ENCODE data around the gene CREB3L1.
"Not testable (repeated sequence)": the region's sequence is repeated elsewhere in the genome, so short reads cannot be mapped to it uniquely, and the experiment has no call there.

The CREB3L1 gene

DNA sequence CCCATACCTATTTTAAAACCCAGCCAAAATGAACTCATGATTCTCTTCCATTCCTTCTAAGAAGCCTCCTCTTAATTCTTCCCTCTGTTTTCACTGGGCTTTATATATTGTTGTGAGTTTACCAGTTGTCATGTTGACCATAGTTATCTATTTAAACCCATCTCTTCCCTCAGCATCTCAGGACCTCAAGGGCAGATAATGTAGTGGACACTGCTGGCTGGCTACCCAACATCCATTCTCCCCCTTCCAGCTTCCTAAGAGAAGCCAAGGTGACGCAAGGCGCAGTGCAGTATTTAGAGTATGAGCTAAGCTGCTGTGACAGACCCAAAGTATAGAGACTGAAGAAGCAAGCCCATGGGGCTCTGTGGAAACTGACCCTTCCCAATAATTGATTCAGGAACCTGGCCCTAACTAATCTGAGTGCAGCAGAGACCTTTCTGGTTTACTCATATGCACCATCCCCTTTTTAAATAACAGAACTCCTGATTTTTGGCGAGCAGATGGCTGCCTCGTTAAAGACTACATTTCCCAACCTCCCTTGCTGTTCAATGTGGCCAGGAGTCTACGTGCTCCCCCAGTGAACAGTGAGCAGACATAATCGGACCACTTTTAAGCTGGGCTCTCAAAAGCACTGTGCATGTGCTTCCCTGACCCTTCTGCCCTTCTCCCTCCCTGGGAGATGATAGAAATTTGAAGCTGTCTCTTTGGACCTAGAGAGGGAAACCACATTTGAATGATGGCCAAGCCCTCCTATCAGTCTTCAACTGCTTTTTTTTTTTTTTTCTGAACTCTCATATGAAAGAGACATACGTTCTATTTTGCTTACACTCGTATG is 28.1 kb upstream of the CREB3L1 start:
- no peak for DNase-seq

DNA sequence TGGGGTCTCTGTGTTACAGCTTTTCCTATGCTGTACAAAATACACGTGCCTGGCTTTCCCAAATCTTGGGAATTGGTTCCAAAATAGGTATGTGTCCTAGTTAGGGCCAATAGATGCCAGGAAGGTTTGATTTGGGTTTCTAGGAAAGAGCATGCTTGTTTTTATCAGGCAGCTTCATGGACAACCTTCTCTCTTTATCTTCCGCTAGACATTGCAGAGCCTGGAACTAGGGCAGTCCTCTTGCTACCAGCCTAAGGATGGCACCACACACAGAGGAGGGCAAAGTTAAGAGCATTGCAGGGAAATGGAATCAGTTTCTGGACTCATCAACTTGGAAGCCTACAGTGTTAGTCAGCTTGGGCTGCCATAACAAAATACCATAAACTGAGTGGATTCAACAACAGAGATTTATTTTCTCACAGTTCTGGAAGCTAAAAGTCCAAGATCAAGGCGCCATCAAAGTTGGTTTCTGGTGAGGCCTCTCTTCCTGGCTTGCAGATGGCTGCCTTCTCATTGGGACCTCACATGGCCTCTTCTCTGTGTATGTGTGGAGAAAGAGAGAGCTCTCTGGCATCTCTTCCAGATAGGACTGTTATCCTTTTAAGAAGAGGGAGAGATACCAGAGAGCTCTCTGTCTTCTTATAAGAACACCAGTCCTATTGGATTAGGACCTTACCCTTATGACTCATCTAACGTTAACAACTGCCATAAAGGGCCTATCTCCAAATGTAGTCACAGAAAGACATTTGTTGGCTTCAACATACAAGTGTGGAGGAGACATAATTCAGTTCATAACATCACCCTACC is 27.3 kb upstream of the CREB3L1 start:
- DNase-seq, result no peak

DNA sequence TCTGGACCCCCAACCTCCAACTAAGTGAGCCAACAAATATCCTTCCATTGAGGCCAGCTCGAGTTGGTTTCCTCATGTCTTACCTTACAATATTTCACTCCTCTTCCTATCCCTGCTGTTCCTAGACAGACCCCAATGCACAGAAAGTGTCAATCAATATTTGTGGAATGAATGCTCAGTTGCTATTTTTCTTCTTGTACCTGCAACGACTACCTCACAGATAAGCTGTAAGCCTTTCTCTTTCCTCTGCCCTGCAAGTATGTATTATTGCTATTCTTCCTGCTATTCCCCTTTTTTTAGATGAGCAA is 26.8 kb upstream of the CREB3L1 start:
- DNase-seq, result no peak

DNA sequence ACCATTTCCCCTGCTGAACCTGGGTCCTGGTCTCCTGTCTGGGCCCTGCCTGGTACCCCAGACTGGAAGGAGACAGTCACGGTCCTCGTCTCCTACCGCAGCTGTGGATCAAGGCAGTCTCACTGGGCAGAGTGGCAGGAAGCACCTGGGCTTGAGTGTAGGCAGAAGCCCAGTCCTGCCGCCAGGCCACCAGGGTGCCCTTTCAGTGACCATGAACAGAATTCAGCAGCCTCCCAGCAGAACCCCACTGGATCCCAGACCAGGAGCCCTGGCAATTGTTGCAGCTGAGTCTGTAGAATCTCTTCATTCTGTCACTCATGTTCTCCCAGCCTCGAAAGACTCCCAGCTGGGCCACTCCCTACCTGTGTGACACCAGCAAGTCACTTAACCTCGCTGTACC is 25.5 kb upstream of the CREB3L1 start:
- DNase-seq, result no peak

DNA sequence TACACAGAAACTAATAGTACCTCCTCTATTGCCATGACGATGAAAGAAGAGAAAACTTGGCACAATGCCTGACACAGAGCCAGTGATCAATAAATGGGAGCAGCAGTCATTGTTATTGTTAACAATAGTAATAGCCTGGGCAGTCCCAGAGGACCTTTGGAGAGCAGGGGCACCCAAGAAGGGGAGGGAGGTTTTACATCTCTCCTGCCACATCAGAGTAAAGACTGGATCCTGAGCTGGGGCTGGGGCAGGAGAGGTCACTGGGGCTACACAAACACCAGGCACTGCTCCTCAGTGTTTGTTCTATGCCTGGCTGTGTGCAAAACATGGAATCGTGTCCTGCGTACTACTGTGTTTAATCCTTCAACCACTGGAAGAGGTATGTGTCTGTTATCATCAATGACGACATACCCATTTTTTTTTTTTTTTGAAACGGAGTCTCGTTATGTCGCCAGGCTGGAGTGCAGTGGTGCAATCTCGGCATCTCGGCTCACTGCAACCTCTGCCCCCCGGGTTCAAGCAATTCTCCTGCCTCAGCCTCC is 25.0 kb upstream of the CREB3L1 start:
- DNase-seq, result no peak

DNA sequence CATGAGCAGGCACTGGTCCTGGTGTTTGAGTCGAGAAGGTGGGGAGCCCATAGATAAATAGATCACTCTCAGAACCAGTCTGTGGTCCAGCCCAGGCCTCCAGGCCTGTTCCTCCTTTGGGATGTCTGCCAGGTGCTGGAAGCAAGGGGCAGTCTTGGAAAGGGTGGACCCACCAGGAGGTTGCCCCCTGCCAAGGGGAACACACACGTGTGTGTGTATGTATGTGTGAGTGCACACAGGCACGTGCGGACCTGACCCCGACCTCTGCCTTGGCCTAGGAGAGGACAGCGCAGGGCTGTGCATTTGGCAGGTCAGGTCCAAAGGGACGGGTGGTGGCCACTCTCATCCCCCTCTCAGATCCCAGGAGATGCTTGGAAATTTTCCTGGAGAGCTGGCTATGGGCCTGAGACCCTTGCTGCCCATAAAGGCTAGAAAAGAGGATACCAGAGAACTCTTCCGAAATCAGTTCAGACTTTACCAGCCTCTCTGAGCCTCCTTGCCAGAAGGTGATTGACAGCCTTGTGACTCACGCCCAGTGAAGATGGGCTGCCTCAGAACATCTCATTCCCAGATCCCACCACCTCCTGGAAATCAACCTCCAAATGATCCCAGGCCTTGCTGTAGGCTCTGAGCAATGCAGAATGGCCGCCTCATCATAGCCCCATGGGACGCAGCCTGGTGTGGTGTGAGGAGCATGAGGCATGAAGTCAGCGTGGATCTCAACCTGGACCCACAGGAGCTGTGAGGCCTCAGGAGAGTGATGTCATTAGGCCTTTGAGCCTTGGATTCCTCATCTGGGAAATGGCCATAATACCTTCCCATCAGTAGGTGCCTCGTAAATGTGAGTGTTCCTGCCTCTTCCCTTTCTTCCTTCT is 24.0 kb upstream of the CREB3L1 start:
- DNase-seq, result no peak

DNA sequence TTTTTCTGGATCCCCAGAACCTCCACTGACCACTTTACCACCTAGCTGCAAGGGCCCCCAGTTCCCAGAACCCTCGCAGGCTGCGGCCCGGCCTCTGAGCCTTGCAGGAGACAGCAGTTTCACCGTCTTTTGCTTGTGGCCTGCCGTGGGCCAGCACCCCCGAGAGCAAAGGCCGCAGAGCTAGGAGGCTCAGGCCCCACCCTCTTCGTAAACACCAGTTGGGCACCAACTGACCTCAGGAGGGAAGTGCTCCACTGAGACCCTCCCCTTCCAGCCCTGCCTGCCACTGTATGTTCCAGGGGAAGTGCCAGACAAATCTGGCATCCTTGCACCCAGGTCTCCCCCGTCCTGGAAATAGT is 23.4 kb upstream of the CREB3L1 start:
- no peak for DNase-seq

DNA sequence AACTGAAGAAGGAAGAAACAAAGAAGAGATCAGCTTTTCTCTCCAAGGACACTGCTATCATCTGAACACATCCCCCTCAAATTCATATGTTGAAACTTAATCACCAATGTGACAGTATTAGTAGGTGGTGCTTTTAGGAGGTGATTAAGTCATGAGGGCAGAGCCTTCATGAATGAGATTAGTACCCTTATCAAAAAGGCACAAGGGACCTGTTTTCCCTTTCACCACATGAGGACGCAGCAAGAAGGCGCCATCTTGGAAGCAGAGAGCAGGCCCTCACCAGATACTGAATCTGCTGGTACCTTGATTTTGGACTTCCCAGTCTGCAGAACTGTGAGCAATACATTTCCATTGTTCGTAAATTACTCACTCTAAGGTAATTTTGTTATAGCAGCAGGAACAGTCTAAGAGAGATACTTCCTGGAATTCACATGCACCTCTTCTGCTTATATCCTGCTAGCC is 20.9 kb upstream of the CREB3L1 start:
- no peak for DNase-seq

DNA sequence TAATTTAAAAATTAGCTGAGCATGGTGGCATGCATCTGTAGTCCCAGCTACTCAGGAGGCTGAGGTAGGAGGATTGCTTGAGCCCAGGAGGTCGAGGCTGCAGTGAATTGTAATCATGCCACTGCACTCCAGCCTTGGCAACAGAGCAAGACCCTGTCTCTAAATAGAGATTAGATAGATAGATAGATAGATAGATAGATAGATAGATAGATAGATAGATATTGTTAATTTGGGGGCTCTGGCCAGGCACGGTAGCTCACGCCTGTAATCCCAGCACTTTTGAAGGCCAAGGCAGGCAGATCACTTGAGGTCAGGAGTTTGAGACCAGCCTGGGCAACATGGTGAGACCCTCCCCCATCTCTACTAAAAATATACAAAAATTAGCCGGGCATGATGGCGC is 18.1 kb upstream of the CREB3L1 start:
- DNase-seq, result not testable (repeated sequence)

DNA sequence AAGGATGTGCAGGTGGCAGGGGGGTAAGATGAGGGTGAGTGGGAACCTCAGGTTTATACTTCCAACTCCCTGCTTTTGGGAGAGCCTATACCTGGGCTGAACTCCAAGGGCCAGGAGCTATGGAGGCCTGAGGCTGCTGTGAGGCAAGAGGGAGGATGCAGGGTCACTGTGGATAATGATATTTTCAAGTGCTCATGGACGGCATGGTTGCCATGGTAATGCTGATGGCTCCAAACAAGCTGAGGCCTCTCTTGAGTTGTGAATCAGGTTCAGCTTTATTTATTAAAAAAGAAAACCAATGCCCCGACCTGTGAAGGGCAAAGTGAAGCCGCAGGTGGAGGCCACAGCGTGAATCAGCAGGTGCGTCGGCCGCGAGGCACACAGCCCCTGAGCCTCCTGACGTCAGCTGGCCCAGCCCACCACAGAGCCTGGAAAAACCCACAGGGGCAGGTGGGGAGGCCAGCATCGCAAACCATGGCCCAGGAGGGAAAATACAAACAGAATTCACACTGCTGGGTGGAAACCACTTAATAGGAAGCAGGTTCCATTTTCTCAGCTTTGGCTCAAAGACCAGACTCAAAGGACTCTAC is 17.4 kb upstream of the CREB3L1 start:
- no peak for DNase-seq

DNA sequence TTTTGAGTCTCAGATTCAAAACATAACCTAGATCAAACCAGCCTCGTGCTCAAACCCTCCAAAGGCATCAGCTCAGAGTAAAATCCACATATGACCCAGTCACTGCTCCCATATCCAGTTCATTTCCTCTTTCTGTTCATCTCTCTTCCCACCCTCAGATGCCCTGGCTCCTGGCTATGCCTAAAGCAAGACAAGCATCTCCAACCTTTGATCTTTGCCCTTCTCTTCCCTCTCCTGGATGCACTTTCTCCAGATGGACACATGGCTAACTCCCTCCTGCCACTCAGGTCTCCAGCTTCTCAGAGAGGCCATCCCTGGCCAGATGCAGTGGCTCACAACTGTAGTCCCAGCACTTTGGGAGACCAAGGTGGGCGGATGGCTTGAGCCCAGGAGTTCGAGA is 14.3 kb upstream of the CREB3L1 start:
- DNase-seq, result no peak

DNA sequence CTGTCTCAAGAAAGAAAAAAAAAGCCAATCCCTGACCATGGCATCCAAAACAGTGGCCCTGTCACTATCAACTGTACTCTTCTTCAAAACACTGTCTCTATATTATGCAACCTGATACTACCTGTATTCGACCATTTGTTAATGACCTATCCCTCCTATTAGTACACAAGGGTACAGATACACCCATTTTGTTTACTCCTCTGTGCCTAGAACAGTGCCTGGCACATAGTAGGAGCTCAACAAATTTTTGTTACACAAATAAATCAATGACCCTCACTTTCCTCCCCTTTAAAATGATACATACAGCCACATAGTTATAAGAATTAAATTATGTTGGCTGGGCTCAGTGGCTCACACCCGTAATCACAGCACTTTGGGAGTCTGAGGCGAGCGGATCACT is 13.4 kb upstream of the CREB3L1 start:
- no peak for DNase-seq

DNA sequence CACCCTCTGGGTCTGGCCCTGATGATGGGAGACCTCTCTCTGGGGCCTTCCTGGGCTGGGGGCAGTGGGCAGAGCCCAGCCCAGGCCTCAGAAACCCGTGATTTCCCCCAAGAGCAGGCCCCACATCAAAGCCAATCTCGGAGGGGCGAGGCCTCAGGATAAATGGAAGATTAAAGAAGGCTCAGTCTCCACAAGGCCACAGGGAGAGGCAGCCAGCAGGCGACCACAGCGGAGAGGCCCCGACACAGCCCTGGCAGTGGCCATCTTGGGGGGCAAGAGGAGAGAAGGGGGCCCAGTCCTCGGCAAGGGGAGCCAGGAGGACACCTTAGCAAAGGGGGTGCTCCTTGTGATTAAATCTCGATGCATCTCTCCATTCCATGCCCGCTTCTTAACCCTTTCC is 12.5 kb upstream of the CREB3L1 start:
- no peak for DNase-seq

DNA sequence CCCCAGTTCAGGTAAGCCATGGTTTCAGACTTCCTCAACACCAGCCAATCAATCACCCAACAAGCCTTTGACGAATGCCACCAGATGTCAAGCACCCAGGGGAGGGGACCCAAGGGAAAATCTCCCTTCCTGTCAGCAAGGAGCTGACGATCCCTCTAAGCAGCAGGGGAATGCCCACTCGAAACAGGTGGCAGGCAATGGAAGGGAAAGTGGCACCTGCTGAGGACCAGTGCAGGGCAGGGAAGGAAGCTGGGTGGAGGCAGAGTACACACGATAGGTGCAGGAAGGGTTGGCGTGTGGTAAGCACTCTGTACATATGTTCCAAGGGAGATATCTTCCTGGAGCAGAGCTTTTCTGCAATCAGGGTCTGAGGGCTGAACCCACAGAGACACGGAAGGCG is 11.7 kb upstream of the CREB3L1 start:
- DNase-seq, result no peak

DNA sequence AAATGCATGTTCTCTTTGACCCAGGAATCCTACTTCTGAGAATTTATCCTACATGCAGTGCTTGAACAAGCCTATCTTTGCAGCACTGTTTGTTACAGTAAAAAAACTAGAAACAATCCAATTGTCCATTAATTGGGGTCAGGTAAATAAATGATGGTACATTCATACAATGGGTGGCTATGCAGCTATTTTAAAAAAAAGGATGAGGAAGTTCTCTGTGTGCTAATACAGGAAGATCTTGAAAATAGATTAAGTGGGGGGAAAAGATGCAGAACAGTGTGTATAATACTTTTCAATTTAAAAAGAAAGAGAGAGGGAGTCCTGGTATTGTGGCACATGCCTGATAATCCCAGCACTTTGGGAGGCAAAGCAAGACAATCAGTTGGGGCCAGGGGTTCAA is 9.5 kb upstream of the CREB3L1 start:
- no peak for DNase-seq

DNA sequence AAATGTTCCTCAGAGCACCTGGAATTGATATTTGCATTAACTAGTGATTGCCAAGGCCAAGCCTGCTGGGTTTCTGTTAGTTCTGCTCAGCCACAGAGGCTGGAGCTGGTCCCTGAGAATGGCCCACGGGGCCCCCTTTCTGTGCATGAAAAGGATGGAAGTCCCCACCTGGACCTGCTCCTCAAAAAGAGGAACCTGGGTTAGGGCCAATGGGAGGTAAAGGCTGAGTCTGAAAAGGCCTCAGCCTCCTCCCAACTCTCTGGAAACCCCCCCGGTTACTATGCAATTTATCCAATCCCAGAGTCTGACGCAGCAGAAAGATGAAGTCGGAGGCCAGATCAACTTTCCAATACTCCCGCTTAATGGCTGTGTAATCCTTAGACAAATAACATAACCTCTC is 6.8 kb upstream of the CREB3L1 start:
- DNase-seq, result no peak

DNA sequence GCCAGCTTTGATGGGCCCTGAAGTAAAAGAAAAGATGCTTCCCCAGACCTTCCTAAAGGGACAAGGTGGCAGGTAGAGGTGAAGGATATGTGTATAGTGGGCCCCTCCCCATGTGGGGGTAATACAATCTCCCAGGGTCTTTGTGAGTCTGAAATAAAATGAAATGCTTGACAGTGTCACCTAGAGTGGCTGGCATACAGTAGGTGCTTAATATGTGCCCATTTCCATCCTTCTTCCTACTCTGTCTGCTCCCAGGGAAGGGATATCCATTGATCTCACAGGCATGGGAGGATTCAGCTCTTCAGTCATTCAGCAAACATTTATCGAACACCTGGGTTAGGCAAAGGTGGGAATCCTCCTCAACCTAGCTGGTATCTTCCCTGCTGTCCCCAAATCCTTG is 6.1 kb upstream of the CREB3L1 start:
- no peak for DNase-seq

DNA sequence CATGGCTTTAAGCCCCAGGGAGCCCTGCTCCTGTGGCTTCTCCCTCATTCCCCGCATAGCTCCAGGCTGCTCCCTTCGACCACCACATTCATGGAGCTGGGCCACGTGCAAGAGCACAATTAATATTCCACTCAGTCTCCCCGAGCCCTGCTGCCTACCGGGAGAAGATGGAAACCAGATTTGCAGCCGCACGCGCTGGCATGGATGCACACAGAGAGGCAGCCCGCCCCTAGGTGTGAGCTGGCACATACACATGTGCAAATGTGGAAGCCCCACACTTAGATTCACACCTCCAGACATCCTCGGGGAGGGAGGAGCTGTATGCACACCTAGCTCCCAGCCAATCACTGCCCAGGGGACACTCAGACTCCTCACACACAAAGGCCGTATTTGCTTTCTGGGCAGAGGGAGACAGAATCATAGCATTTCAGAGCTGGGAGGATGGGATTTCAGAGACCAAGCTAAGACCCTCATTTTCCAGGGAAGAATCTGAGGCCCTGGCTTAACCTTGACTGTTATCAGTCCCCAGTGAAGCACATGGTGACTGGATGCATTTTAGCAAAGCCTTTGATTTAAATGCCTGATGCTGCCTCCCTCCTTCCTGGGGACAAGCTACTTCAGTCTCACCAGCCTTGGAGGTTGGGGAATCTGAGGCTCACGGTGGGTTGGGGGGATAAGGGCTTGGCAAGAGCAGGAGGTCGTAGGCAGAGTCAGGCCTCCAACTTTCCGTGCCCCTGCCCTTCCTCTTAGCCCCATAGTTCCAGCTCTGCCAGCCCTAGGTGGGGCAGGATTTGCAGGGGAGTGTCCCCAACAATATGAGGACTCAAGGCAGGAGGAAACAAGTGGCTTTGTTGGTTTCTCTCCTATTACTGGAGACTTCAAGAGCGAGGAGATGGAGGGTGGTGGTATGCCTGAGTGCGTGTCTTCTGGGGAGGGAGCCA is 5.3 kb upstream of the CREB3L1 start:
- DNase-seq, result no peak

DNA sequence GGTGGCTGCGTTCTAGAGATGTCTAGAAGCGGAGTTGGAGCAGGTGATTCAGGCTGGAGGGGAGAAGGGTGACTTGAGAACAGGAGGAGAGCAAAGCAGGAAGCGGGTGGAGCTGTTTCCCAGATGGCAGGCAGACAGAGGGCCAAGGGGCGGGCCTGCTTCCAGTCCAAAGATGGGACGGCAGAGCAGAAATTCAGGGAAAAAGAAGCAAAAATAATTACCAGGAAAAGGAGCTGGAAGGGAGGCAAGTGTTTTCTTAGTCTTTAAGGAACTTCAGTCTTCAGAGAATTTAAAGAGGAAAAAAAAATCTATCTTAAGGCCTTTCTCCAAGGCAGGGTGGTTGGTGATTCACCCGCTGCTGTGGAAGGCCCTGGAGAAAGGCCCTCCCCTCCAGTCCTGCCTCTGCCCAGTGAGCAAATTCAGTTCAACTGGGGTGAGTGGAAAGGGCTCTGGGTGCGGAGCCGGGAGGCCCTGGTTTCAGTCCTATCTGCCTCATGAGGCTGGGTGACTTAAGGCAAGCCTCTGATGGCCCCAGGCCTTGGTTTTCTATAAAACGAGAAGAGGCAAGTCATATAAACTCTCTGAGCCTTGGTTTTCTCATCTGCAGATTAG is 4.5 kb upstream of the CREB3L1 start:
- DNase-seq, result no peak

DNA sequence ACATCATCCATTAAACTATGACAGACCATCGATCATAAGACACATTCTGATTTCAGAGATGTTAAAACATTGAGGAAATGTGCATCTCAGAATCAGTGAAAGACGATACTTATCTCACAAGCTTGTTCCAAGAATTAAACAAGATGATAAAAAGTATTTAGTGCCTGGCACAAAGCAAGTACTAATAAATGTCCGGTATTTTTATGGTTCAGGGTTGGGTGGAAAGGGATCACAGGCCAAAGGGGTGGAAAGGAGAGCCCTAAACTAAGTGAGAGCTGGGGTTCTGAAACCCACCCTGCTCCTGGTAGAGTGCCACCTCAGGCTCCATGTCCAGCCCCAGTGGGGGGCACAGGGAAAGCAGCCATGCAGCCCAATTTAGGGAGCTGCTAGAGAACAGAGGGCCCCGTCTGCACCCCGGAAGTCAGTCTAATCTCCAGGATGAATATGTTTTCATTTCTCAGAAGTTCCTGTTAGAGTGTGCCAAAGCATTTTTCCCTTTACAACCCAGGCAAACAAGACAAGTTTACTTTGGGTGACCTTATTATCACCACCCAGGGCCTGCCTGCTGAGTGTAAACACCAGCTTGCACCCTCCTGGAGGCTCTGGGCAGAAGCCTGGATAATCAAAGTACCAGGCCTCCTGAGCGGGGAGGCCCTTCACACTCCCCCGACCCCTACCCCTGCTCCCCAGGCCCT is 3.8 kb upstream of the CREB3L1 start:
- DNase-seq, result no peak
